ENCODE measurements around the gene USP5.

DNA sequence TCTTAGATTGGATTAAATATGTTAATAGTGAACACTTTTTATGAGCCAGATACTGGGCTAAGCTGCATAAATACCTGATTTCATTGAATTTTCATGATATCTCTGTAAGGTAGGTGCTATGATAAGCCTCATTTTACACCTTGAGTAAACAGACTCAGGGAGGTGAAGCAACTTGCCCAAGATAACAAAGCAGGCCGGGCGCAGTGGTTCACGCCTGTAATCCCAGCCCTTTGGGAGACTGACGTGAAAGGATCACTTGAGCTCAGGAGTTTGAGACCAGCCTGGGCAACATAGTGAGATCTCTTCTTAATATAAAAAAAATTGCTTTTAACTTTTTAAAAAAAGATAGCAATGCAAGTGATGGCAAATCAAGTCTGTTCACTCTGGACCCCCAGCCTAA is 9.9 kb upstream of the USP5 start:
- TF ChIP-seq, protein P1, sequence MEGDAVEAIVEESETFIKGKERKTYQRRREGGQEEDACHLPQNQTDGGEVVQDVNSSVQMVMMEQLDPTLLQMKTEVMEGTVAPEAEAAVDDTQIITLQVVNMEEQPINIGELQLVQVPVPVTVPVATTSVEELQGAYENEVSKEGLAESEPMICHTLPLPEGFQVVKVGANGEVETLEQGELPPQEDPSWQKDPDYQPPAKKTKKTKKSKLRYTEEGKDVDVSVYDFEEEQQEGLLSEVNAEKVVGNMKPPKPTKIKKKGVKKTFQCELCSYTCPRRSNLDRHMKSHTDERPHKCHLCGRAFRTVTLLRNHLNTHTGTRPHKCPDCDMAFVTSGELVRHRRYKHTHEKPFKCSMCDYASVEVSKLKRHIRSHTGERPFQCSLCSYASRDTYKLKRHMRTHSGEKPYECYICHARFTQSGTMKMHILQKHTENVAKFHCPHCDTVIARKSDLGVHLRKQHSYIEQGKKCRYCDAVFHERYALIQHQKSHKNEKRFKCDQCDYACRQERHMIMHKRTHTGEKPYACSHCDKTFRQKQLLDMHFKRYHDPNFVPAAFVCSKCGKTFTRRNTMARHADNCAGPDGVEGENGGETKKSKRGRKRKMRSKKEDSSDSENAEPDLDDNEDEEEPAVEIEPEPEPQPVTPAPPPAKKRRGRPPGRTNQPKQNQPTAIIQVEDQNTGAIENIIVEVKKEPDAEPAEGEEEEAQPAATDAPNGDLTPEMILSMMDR (IDR thresholded peaks at IDR 0.05; ENCODE audit: poor library complexity), result no peak
- no peak for TF ChIP-seq EZH2 (IDR thresholded peaks at IDR 0.05; ENCODE audit: borderline replicate concordance)

Data from hepatocyte (in vitro differentiated cells).